HL-60/S4 (cell line): Measurements from ENCODE around the gene TNFRSF21.
"Not testable (repeated sequence)": the region's sequence is repeated elsewhere in the genome, so short reads cannot be mapped to it uniquely, and the experiment has no call there.

Experiments
- in situ Hi-C: fragments of 300-500 bp; cut with MboI; formaldehyde crosslinking; loops from 2 replicates; pipeline ENCODE4 v1.14.3; 2022; ENCODE audit warnings: low sequenced_read_pairs

TNFRSF21 gene, protein sequence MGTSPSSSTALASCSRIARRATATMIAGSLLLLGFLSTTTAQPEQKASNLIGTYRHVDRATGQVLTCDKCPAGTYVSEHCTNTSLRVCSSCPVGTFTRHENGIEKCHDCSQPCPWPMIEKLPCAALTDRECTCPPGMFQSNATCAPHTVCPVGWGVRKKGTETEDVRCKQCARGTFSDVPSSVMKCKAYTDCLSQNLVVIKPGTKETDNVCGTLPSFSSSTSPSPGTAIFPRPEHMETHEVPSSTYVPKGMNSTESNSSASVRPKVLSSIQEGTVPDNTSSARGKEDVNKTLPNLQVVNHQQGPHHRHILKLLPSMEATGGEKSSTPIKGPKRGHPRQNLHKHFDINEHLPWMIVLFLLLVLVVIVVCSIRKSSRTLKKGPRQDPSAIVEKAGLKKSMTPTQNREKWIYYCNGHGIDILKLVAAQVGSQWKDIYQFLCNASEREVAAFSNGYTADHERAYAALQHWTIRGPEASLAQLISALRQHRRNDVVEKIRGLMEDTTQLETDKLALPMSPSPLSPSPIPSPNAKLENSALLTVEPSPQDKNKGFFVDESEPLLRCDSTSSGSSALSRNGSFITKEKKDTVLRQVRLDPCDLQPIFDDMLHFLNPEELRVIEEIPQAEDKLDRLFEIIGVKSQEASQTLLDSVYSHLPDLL

DNA sequence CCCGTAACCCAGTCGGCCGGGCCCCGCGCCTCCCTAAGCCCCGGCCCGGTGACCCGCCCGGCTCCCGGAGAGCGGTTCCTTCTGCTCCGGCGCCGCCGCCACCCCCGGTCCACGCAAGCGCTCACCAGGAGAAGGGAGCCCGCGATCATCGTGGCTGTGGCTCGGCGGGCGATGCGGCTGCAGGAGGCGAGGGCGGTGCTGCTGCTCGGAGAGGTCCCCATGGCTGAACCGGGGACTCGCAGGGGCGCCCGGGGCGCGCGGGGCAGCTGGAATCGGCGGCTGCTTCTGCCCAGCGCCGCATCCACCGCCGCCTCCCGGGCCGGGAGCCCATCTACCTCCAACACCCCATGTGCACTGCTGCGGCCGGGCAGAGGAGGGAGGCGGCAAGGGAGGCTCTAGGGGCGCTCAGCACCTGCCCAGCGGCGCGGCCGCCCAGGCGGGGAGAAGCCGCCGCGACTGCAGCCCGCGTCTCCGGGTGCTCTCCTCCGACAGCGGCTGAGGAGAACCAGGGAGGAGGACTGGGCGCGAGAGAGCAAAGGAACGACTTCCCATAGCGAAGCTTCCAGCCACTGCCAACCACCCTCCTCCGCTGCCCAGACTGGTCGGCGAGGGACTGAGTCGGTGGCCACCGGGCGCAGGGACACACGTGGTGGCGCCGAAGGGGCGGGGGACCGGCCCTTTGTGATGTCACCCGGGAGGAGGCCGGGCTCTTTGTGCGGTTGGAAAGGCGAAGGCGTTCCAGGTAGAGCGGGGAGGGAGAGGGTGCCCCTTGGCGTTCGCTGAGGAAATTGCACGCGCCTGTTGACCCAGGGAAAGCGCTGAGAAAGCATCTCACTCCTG lies at the start of gene TNFRSF21:
Gene TNFRSF21 (minus strand): TSS at position 615 of the 840 bp plus-strand sequence. CDS start 394 bp downstream, at position 221.
- in situ Hi-C loops: loop anchor here (10.0 kb wide), 1 partner anchor 205 kb away; no protein-coding TSS in a partner anchor

DNA sequence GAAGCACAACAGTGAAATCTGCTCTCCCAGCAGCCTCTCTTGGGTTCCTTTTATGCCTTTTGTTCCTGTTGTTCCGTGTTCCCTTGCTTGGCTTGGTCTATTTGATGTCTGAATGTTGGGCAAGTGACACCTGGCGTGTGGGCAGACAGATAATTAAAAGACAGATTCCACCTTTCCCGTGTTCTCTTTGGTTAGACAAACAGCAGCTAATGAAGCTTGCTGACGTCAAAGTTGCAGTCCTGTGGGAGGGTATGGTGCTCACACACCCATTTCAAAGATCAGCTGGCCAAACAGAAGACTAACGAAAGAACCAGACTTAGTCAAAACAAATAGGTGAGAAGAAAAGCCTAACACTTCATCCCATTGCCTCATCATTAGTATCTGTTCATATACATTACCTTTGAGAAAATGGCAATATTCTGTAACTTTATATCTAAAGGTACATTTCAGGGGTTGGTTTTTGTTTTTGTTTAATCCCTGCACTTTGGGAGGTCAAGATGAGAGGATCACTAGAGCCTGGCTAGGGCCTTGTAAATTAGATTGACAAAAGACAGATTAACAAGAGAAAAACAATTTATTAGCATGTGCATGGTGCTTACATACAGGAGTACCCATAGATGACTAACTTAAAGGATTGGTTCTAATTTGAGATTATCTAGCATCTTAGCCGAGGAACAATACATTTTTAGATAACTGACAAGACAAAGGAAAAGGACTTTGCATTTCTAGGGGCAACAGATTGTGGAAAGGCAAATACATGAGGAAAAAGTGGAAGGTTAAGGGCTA lies 48.9 kb upstream of the TNFRSF21 start:
- in situ Hi-C loops: no loop called here

DNA sequence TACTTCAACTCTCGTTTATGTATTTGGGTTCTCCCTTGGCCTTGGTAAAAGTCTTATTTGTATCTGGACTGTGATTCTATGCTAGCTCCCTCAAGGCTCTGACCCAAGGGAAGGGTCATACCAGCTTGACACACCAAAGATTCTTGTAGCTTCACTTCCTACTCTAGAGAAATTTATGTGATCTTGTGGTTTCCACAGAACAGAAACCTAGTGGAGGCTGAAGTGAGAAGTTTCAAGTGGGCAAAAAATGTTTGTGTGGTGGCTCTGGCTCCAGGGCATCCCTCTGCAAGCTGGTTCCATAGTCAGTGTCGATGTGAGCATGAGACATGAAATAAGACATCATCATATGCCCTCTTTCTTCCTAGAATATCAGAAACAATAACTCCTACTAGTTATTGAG lies 48.1 kb upstream of the TNFRSF21 start:
- in situ Hi-C loops: no loop called here

DNA sequence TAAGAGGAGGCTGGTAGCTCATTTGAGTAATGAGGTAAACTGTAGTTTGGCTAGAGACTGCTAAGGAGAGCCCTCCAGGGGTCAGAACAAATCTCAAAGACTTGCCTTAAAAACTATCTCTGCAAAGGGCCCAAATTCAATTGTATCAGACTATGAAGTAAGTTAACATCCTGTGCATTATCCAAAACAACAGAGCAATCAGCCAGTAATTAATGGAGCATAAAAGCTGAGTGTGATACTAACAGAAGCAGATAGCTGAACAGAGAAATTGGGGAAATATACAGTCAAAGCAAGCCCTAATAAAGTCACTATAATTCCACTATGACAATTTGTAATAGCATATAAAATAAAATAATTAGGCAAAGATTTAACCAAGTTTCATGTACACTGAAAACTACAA lies 45.8 kb upstream of the TNFRSF21 start:
- in situ Hi-C loops: no loop called here

DNA sequence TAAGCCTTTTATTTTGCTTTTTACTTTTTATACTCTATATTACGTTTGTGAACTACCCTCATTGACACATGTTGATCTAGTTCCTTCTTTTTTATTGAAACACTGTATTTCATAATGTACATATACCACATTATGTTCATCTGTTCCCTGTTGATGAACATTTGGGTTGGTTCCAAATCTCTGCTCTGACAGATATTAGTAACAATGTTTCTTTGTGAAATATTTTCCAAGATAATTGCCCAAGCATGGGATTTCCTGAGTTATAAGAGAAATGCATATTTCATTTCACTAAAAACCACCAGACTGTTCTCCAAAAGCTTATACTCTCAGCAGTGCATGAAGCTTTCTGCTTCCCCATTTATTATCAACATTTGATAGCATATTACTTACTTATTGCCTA lies 44.2 kb upstream of the TNFRSF21 start:
- in situ Hi-C loops: no loop called here

DNA sequence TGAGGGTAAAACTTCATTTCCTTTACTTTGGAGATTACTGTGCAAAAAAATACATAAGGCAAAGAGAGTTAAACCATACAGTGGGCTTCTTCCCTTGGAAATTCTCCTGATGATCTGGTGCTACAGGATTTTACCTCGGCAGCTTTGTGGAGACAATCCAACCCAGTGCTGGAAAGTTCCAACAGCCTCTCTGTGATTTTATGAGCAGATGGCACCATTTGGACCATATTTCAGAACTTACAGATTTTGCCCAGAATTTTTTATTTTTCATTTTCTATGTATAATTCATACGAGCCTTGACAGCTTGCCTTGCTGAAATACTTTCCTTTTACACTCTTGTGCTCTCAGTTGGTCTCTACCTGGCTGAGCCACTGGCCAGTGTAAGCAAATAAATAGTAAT lies 43.3 kb upstream of the TNFRSF21 start:
- in situ Hi-C loops: no loop called here

DNA sequence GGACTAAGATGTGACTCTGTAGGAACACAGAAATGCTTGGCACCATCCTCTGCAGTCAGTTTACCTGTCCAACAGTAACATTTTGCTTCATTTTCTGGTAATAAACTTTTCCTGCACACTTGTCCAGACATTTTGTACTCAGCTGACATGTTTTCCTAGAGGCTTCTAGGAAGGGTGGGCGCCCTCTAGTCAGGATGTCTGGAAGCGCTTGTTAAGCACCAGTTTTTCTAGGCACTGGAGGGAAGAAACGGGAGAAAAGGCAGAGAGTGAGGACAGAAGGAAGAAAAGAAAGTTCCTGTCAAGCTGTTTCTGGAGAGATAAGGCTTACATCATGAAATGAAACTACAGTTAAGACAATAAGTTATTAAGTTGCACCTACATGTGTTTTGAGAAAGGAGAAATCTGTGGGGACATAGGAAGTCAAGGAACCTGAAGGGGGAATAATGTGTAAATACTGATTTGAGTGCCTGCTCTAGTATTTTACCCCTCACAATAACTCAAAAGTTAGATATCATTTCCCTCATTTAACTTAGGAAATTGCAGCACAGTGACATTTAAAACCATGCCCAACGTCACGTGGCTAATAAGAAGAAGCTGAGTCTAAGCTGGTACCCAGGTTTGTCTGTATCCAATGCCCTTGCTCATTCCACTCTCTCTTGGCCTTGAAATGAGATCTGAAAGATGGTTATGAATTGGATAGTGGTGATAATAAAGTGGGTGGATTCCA lies 42.7 kb upstream of the TNFRSF21 start:
- in situ Hi-C loops: no loop called here

DNA sequence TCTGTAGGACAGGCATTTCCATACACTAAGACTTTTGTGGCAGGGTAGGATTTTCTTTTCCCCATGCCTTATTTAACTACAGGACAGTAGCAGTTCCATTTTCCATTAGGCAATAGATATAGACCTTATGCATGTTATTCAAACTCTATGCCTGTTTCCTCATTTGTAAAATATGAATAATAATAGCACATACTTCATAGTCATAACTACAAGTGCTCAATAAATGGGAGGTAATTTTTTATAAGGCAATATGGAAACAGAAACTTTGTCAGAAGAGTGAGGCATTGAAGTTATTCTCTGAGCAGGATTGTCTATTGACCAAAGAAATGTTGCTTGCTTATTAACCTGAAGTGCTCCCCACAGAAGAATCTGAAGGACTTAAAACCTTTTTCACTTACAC lies 41.9 kb upstream of the TNFRSF21 start:
- in situ Hi-C loops: no loop called here

DNA sequence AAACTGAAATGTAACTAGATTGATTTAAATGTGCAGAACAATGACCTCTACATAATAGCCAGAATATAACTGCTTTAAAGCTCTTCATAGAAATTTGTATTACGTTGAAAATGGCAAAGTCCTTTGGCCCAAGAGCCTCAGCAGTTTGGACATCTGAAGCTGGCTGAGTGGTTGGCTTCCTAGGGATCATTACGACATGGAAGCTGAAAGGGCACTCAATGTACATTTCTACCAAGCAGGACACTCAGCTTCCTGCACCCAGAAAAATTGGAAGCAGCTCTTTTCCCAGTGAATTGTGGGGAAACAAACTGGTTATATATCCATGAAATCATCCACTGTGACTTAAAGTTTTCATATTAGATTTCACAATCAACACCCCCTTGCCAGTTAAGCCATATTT lies 40.2 kb upstream of the TNFRSF21 start:
- in situ Hi-C loops: no loop called here

DNA sequence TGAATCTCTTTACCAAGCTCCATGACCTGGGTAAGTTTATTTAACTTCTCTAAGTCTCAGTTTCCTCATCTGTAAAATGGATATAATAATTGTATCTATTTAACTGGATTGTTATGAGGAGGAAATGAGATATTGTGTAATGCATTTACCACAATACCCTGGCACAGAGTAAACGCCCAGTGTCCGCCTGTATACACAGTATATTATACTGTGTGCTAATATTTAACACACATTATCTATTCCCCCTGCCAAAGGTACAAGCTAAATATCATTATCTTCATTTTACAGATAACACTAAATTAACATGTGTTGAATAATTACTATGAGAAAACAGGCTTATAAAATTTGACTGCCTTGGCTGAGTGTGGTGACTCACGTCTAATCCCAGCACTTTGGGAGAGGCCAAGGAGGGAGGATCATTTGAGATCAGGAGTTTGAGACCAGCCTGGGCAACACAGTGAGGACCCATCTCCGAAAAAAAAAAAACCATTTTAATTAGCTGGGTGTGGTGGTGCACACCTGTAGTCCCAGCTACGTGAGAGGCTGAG lies 38.7 kb upstream of the TNFRSF21 start:
- in situ Hi-C loops: no loop called here

DNA sequence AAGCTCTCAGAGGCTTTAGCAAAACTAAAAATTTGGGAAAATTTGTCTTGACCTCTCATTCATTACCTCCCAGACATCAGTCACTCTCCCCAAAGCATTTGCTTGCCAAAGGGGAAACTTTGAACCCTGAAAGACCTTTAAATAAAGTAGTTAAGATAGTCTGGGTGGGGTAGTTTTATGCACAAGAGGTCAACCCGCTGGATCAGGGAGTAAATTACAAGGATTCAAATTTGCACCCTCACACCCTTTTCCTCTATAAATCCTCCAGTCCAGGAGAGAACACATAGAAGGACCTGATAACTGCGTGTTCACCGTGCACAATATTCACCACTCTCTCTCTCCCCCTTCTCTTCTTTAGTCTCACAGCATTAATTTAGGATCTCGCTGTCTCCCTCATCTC lies 36.1 kb upstream of the TNFRSF21 start:
- in situ Hi-C loops: no loop called here

DNA sequence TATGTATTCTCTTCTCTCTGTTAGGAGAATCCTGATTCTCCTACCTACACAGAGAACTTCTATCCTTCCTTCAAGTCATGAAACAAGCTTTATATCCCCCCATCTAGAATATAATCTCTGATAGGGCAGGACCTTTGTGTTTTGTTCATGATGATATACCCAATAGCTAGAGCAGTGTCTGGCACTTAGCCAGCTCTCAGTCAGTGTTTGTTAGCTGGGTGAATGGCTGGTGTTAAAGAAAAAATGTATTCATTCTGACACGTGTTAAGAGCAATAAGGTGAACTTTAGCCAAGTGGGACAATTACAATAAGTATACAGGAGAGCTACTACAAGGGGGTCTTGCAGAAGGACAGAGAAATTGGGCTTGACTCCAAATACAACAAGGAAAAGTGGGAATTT lies 34.3 kb upstream of the TNFRSF21 start:
- in situ Hi-C loops: no loop called here

DNA sequence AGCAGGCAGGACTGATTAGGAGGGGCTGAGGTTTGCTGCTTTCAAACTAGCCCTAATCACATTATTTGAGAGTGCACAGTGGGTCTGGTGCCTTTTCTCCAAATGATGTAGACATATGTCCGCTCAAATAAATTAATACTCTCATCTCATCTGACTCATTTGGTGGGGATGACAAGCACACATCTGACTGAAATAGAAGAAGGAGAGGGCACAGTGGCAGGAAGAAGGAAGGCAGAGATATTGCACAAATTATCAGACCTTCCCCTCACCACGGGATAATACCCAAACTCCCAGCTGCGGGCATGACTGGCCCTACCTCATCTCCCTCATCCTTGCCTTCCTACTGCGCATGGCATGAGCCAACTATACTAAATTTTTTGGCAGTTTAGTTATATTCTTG lies 33.9 kb upstream of the TNFRSF21 start:
- in situ Hi-C loops: no loop called here

DNA sequence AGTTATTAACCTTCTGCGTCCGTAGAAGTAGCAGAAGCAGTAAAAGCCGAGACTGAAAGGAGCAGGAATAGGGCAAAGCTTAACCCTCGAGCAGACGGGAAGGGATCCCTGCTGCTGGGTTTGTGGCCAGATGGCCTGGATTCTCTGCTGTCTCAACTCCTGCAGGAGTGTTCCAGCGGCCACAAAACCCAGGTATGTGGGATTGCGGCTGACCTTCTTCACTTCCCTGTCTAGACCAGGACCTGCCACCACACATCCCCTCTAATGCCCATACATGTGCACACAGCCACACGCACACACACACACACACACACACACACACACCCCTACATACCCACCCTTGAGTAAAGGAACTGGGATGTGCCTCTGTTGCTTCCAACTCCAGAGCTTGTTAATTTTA lies 33.1 kb upstream of the TNFRSF21 start:
- in situ Hi-C loops: no loop called here

DNA sequence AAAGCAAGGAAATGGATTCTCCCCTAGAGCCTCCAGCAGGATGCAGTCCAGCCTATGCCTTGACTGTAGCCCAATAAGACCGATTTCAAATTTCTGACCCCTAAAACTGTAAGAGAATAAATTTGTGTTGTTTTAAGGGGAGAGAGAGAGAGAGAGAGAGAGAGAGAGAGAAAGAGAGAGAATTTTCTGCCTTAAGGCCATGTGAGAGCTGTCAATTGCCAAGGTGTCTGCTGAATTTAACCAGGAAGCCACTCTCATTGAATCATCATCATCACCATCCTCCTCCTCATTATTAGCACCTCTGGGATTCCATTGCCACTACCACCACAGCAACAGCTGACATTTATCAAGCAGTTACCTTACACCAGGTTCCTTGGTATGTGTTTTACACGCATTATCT lies 27.8 kb upstream of the TNFRSF21 start:
- in situ Hi-C loops: no loop called here

DNA sequence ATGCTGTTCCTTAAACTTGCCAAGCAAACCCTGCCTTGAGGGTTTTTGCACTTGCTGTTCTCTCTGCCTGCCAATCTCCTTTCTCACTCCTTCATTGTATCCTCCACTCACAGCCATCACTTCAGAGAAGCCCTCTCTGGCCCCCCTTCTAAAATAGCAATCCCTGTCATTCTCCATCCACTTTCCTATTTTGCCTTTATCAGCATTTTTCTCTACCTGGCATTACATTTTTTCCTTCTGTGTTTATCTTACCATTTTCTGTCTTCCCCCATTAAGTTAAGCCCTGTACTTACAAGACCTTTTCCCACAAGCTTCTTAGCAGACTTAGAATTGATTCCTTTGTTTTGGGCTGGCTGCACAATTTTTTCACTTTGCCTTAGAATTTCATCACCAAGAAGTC lies 26.6 kb upstream of the TNFRSF21 start:
- in situ Hi-C loops: no loop called here

DNA sequence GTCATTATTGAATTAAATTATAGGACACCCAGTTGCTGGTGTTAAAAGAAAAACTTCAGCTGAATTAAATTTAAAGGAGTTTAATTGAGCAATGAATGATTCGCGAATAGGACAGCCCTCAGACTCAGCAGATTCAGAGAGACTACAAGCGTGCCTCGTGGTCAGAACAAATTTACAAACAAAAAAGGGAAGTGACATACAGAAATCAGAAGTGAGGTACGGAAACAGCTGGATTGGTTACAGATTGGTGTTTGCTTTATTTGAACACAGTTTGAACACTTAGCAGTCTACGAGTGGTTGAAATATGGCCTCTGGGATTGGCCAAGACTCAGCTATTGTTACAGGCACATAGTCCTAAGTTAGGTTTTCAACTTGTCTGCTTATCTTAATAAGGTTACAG lies 25.8 kb upstream of the TNFRSF21 start:
- in situ Hi-C loops: no loop called here

DNA sequence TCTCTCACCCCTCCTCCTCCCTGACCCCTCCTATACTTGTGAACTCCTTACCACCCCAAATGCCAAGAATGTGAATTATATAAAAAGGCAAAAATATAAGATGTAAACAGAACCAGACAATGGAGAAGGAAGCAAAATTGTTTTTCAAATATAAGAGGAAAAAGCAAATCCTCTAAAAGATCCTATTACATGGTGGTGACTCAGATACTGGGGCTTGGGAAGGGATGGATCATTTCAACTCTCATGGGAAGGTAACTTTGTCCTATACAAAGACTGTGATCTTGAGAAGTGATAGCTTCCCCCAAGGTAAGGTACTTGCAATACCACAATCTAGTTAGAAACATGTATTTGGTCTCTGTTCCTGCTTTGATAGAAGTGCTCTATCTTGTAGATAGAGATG lies 24.6 kb upstream of the TNFRSF21 start:
- in situ Hi-C loops: no loop called here

DNA sequence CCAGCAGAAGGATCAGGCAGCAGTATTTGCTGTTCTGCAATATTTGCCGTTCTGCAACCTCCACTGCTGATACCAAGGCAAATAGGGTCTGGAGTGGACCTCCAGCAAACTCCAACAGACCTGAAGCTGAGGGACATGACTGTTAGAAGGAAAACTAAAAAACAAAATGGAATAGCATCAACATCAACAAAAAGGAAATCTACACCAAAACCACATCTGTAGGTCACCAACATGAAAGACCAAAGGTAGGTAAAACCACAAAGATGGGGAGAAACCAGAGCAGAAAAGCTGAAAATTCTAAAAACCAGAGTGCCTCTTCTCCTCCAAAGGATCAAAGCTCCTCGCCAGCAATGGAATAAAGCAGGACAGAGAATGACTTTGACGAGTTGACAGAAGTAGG lies 18.9 kb upstream of the TNFRSF21 start:
- in situ Hi-C loops: not testable (repeated sequence)

DNA sequence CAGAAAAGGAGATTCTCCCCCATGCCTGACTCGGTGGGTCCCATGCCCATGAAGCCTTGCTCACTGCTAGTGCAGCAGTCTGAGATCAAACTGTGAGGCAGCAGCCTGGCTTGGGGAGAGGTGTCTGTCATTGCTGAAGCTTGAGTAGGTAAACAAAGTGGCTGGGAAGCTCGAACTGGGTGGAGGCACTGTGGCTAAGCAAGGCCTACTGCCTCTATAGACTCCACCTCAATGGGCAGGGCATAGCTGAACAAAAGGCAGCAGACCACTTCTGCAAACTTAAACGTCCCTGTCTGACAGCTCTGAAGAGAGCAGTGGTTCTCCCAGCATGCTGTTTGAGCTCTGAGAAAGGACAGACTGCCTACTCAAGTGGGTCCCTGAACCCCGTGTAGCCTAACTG lies 18.4 kb upstream of the TNFRSF21 start:
- in situ Hi-C loops: not testable (repeated sequence)
